MM.1S (cell line): ENCODE measurements around the gene LRRC18.

Source experiments
- DNase-seq: peaks from one replicate; pipeline ENCODE4 v3.0.0-alpha.2; 2015
- H2AFZ ChIP-seq: fragments of 300-600 bp; sonication (generic); 2 replicates; pipeline ENCODE4 v1.6.0; 2016; ENCODE audit warnings: antibody characterized with exemption, low read length
- H3F3A ChIP-seq: fragments of 300-600 bp; sonication (generic); 2 replicates; pipeline ENCODE4 v1.6.1; 2016; ENCODE audit warnings: mild to moderate bottlenecking, antibody characterized with exemption, low read length, moderate library complexity, mixed read lengths; ENCODE audit not compliant: insufficient read depth
- H3K27ac ChIP-seq: fragments of 300-600 bp; sonication (generic); 2 replicates; pipeline ENCODE4 v1.5.1; 2016; ENCODE audit warnings: mild to moderate bottlenecking, low read length
- H3K27me3 ChIP-seq: fragments of 300-600 bp; sonication (generic); replicated peaks from 2 replicates; pipeline ENCODE4 v1.6.0; 2016; ENCODE audit warnings: low read length; ENCODE audit not compliant: insufficient read depth
- H3K36me3 ChIP-seq: fragments of 300-600 bp; sonication (generic); replicated peaks from 2 replicates; pipeline ENCODE4 v1.6.1; 2016; ENCODE audit warnings: mild to moderate bottlenecking, low read length, mixed read lengths; ENCODE audit not compliant: insufficient read depth
- H3K4me1 ChIP-seq: fragments of 300-600 bp; sonication (generic); 2 replicates; pipeline ENCODE4 v1.6.1; 2016; ENCODE audit warnings: low read length, mixed read lengths
- H3K4me2 ChIP-seq: fragments of 300-600 bp; sonication (generic); 2 replicates; pipeline ENCODE4 v1.6.0; 2016; ENCODE audit warnings: low read depth, low read length
- H3K4me3 ChIP-seq: fragments of 300-600 bp; sonication (generic); 2 replicates; pipeline ENCODE4 v1.5.1; 2016; ENCODE audit warnings: low read length, mixed read lengths
- H3K79me2 ChIP-seq: fragments of 300-600 bp; sonication (generic); 2 replicates; pipeline ENCODE4 v1.6.1; 2016; ENCODE audit warnings: mixed run types, low read length, mixed read lengths
- H3K9ac ChIP-seq: fragments of 300-600 bp; sonication (generic); 2 replicates; pipeline ENCODE4 v1.6.1; 2016; ENCODE audit warnings: low read length, mixed read lengths
- H3K9me2 ChIP-seq: fragments of 300-600 bp; sonication (generic); replicated peaks from 2 replicates; pipeline ENCODE4 v1.6.1; 2016; ENCODE audit warnings: mild to moderate bottlenecking, low read length, mixed read lengths; ENCODE audit not compliant: insufficient read depth
- H3K9me3 ChIP-seq: fragments of 300-600 bp; sonication (generic); replicated peaks from 2 replicates; pipeline ENCODE4 v1.6.1; 2016; ENCODE audit warnings: mild to moderate bottlenecking, low read length, mixed read lengths; ENCODE audit not compliant: insufficient read depth
- H4K20me1 ChIP-seq: fragments of 300-600 bp; sonication (generic); 2 replicates; pipeline ENCODE4 v1.6.1; 2016; ENCODE audit warnings: mild to moderate bottlenecking, low read length, moderate library complexity, mixed read lengths; ENCODE audit not compliant: insufficient read depth
- EZH2 ChIP-seq: fragments of 300-600 bp; sonication (generic); optimal IDR thresholded peaks from 2 replicates; pipeline ENCODE3; 2017; ENCODE audit warnings: low read depth, mild to moderate bottlenecking, antibody characterized with exemption, low read length, mixed read lengths
- EZH2phosphoT487 ChIP-seq: fragments of 300-600 bp; sonication (generic); IDR thresholded peaks from 2 replicates; pipeline ENCODE4 v1.6.1; 2018; ENCODE audit warnings: antibody characterized with exemption, low read length
- TF ChIP-seq, protein P1 (sequence below): fragments of 300-600 bp; sonication (generic); IDR thresholded peaks from 2 replicates; pipeline ENCODE4 v1.5.1; 2016; ENCODE audit warnings: antibody characterized with exemption, low read length, mixed read lengths

LRRC18 gene

DNA sequence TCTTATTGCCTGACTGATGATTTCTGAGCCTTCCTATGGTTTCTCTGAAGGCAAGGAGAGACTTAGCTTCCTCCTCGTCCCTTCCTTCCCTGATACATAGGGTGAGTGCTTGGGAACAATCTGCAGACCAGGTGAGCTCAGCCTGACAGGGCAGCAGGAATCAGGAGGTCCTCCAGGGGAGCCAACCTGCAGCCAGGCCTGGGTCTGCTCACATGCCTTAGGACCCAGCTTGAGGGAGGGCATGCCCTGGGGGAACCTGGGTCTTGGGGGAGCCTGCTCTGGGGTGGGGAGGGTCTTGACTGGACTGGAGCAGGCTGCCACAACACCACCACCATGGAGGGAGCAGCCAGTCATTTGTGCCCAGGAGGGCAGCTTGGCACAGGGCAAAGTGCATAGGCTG lies 57.7 kb downstream of the LRRC18 start:
- Histone ChIP-seq H3K4me1 (no peaks in the 10 kb centered on the region), H2AFZ (no peak overlapping the region), H3K79me2 (no peaks in the 10 kb centered on the region), H3F3A (no peaks in the 10 kb centered on the region), H3K27ac (no peak overlapping the region), H3K9ac (no peak overlapping the region), H3K4me3 (no peak overlapping the region), H3K9me3 (no peaks in the 10 kb centered on the region), H3K36me3 (no peaks in the 10 kb centered on the region), H3K9me2 (no peaks in the 10 kb centered on the region), H3K4me2 (no peak overlapping the region), H4K20me1 (no peaks in the 10 kb centered on the region), H3K27me3 (no peaks in the 10 kb centered on the region)
- TF ChIP-seq, protein P1, sequence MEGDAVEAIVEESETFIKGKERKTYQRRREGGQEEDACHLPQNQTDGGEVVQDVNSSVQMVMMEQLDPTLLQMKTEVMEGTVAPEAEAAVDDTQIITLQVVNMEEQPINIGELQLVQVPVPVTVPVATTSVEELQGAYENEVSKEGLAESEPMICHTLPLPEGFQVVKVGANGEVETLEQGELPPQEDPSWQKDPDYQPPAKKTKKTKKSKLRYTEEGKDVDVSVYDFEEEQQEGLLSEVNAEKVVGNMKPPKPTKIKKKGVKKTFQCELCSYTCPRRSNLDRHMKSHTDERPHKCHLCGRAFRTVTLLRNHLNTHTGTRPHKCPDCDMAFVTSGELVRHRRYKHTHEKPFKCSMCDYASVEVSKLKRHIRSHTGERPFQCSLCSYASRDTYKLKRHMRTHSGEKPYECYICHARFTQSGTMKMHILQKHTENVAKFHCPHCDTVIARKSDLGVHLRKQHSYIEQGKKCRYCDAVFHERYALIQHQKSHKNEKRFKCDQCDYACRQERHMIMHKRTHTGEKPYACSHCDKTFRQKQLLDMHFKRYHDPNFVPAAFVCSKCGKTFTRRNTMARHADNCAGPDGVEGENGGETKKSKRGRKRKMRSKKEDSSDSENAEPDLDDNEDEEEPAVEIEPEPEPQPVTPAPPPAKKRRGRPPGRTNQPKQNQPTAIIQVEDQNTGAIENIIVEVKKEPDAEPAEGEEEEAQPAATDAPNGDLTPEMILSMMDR, result no peak
- no peak for TF ChIP-seq EZH2
- TF ChIP-seq EZH2phosphoT487, result no peak
- DNase-seq, result no peak

GRCh38 chr10:48880016-48880705 lies 59.5 kb downstream of the LRRC18 start:
- no peaks in the 10 kb centered on the region for H3K36me3 ChIP-seq
- H3K4me2 ChIP-seq, result no peak overlapping the region
- no peak overlapping the region for H3K4me3 ChIP-seq
- TF ChIP-seq, protein P1, result no peak
- TF ChIP-seq EZH2 (no peak), EZH2phosphoT487 (no peak)
- H2AFZ ChIP-seq, result no peak overlapping the region
- no peaks in the 10 kb centered on the region for H3K9me3 ChIP-seq
- H4K20me1 ChIP-seq, result no peaks in the 10 kb centered on the region
- H3K9me2 ChIP-seq, result no peaks in the 10 kb centered on the region
- no peaks in the 10 kb centered on the region for H3K79me2 ChIP-seq
- no peaks in the 10 kb centered on the region for H3F3A ChIP-seq
- H3K27ac ChIP-seq, result no peak overlapping the region
- H3K4me1 ChIP-seq, result no peaks in the 10 kb centered on the region
- no peak overlapping the region for H3K9ac ChIP-seq
- H3K27me3 ChIP-seq, result no peaks in the 10 kb centered on the region
- DNase-seq, result no peak

DNA sequence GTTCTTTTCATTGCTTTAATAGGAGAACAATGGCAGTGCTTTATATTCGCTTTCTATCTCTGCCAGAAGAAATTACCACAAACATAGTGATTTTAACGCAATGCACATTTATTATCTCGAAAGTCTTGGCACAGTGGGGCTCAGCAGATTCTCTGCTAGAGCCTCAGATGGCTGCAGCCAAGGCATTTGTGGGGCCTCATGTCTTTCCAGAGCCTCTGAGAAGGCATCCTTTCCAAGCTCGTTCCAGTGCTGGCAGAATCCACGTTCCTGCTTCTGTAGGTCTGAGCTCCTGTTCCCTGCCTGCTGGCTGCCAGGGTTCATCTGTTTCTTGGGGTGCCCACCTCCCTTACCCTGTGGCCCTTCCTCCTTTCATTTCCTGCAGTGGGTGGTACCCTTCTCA lies 60.2 kb downstream of the LRRC18 start:
- Histone ChIP-seq H3K4me1 (no peaks in the 10 kb centered on the region), H3F3A (no peaks in the 10 kb centered on the region), H3K79me2 (no peaks in the 10 kb centered on the region), H3K9ac (no peak overlapping the region), H3K27ac (no peak overlapping the region), H2AFZ (no peak overlapping the region), H3K9me3 (no peaks in the 10 kb centered on the region), H3K4me2 (no peak overlapping the region), H3K9me2 (no peaks in the 10 kb centered on the region), H3K36me3 (no peaks in the 10 kb centered on the region), H3K27me3 (no peaks in the 10 kb centered on the region), H4K20me1 (no peaks in the 10 kb centered on the region), H3K4me3 (no peak overlapping the region)
- no peak for DNase-seq
- TF ChIP-seq EZH2phosphoT487, result no peak
- no peak for TF ChIP-seq EZH2
- TF ChIP-seq, protein P1, result no peak
